H1 (cell line): ENCODE measurements around the gene GAS7. TPM values are rescaled to one million over a fixed set of nuclear protein-coding genes. Genes with fewer than 3 reads are reported as not detected.

Experiments
- ASH2L ChIP-seq: fragments of 200-600, 300-600 bp; sonication (generic); IDR thresholded peaks from one replicate; pipeline ENCODE4 v1.7.1; 2017; ENCODE audit warnings: low read length
- YY1 ChIP-seq: IDR thresholded peaks from 2 replicates; pipeline ENCODE4 v1.6.1; 2011; ENCODE audit warnings: low read depth, mild to moderate bottlenecking, low read length
- polyA plus RNA-seq, 7 experiments: library from polyadenylated mRNA; depleted of rRNA in 3 of 7; stranded (reverse) in 5 of 7; unstranded in 2 of 7; fragments of >200 nt in 5 of 7; fragments of 200-250 nt in 2 of 7; gene quantifications; 1 replicate in 5 of 7; 2 replicates in 1 of 7; 4 replicates in 1 of 7; pipeline versions ENCODE4 v1.2.1 to v1.2.3, GENCODE V29; 2011 to 2013; ENCODE audit warnings: missing spikeins in 2 of 7, mixed read lengths in 2 of 7
- total RNA-seq: library from RNA; stranded (reverse); fragmentation: NEBNext Ultra II Directional; extraction: Animal tissue kit (Norgen Biotek cat#: 25700); gene quantifications from 2 replicates; pipeline ENCODE4 v1.2.1, GENCODE V29; 2021

Gene GAS7
- total and polyA plus RNA-seq, 2 of the 8 experiments (the other 6 are each of a cell fraction or from before 2014, with no cell fraction given), result 5.0 to 14.5 TPM

DNA sequence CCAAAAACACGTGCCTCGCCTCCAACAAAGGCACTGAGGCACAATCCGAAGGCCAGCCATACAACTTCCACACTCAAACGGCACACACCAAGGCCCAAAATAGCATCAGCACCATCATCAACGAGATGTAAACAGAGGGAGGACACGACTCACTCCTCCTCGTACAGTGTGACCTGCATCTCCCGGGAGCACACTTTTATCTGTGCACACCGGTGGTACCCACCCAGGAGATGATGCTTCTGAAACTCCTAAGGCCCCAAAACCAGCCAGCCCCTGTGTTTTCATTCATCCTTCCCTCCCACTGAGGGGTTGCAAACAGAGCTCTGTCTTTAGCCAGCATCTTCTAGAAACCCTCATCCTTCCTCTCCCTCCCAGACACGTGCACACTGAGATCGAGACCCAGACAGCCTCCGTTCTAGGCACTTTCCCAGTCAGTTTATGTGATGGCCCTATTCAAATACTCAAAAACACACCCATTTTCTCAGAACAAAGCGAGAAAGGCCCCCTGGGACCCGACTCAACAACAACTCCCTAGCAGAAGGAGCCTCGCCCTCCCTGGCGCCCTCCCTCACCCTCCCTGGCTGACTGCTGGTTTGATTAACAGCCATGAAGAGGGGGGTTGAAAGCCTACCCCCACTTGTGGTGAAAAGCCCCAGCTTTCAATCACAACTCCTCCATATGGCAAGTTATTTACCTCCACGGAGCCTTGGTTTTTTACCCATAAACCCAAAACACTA is 76.3 kb downstream of the GAS7 start (continued):
- TF ChIP-seq YY1 (no peak), ASH2L (no peak)
